K562 (cell line): Measurements from ENCODE around the gene UBE2J2. TPM values are rescaled to one million over a fixed set of nuclear protein-coding genes. Genes with fewer than 3 reads are reported as not detected.

ENCODE experiments used
- ATAC-seq: fragments of 200-7000 bp; cut with Tn5 transposase; 3 replicates; pipeline ENCODE4 v1.9.1; 2020; ENCODE audit warnings: moderate library complexity
- BruUV-seq: library from RNA; stranded (reverse); fragments of 400-500 nt; replicated peaks from 2 replicates; lab custom pipeline; 2021; lab: Mats Ljungman, UMichigan
- CTCF ChIA-PET: fragments of 300-600 bp; formaldehyde crosslinking; extraction: SDS; loops from one replicate; lab custom pipeline; 2021; ENCODE audit warnings: low intra/inter-chr PET ratio; lab: Yijun Ruan, JAX
- POLR2A ChIA-PET: fragments of 300-600, 350-650 bp; sonication (Branson Sonifier 250); formaldehyde crosslinking; extraction: SDS; loops from one replicate; lab custom pipeline; 2021; ENCODE audit warnings: antibody characterized with exemption, inconsistent platforms; lab: Yijun Ruan, JAX
- DNase-seq, 4 experiments: peaks; one replicate each; pipeline versions ENCODE4 v3.0.0 to v3.0.0-alpha.2; 2011 to 2018; ENCODE audit warnings: low spot score in 3 of 4, mixed read lengths in 3 of 4; ENCODE audit errors: extremely low read depth in 1 of 4
- FAIRE-seq: peaks from 2 replicates; lab custom pipeline; 2011; peaks lifted over from hg19 to GRCh38; lab: Jason Lieb, UNC
- H2AFZ ChIP-seq: 2 replicates; pipeline ENCODE4 v1.6.0; 2011; ENCODE audit warnings: low read depth, low read length, control low read depth, inconsistent platforms
- H3K27ac ChIP-seq: fragments of 200-600 bp; 3 replicates; pipeline ENCODE4 v1.8.0; 2011; ENCODE audit warnings: low read depth, mild to moderate bottlenecking, control low read depth, inconsistent platforms, low read length, moderate library complexity, mixed read lengths; ENCODE audit errors: extremely low read depth
- H3K27me3 ChIP-seq, 2 experiments: fragments of 300-600 bp in 1 of 2; 2 replicates in 1 of 2; 3 replicates in 1 of 2; pipeline versions ENCODE4 v1.6.0 to v1.8.0; 2011; ENCODE audit warnings: inconsistent platforms in 2 of 2, low read length in 2 of 2, mild to moderate bottlenecking in 1 of 2, mixed read lengths in 1 of 2, moderate library complexity in 1 of 2; ENCODE audit not compliant: control insufficient read depth in 2 of 2, insufficient read depth in 2 of 2
- H3K36me3 ChIP-seq: fragments of 300-600 bp; 3 replicates; pipeline ENCODE4 v1.8.0; 2011; ENCODE audit warnings: mild to moderate bottlenecking, low read length, inconsistent platforms; ENCODE audit not compliant: control insufficient read depth, insufficient read depth
- H3K4me1 ChIP-seq, 2 experiments: fragments of 200-600 bp in 1 of 2; replicated peaks in 1 of 2; 2 replicates in 1 of 2; 3 replicates in 1 of 2; pipeline versions ENCODE4 v1.5.1 to v1.8.0; 2011; ENCODE audit warnings: inconsistent platforms in 2 of 2, low read length in 2 of 2, mild to moderate bottlenecking in 1 of 2, mixed read lengths in 1 of 2, moderate library complexity in 1 of 2; ENCODE audit not compliant: control insufficient read depth in 2 of 2, insufficient read depth in 2 of 2
- H3K4me2 ChIP-seq: 2 replicates; pipeline ENCODE4 v1.6.1; 2011; ENCODE audit warnings: low read length, control low read depth, inconsistent platforms, mixed read lengths; ENCODE audit not compliant: insufficient read depth
- H3K4me3 ChIP-seq: fragments of 200-600 bp; sonication (generic), shearing (Covaris generic); 2 replicates; pipeline ENCODE4 v1.5.1; 2016; ENCODE audit warnings: control low read depth, inconsistent platforms
- H3K79me2 ChIP-seq: fragments of 200-600 bp; 3 replicates; pipeline ENCODE4 v1.8.0; 2011; ENCODE audit warnings: low read length, inconsistent platforms; ENCODE audit not compliant: control insufficient read depth, insufficient read depth
- H3K9ac ChIP-seq, 2 experiments: 2 replicates each; pipeline versions ENCODE4 v1.6.0 to v1.6.1; 2011; ENCODE audit warnings: low read depth in 2 of 2, low read length in 2 of 2, control low read depth in 1 of 2, inconsistent platforms in 1 of 2, mild to moderate bottlenecking in 1 of 2, mixed read lengths in 1 of 2; ENCODE audit not compliant: insufficient read depth in 1 of 2
- H3K9me1 ChIP-seq: one replicate; pipeline ENCODE4 v1.6.0; 2011; ENCODE audit warnings: inconsistent platforms, mild to moderate bottlenecking, low read length, moderate library complexity; ENCODE audit not compliant: control insufficient read depth, insufficient read depth
- H3K9me3 ChIP-seq: replicated peaks from 2 replicates; pipeline ENCODE4 v1.5.1; 2011; ENCODE audit warnings: low read depth, low read length, inconsistent platforms; ENCODE audit not compliant: control insufficient read depth, insufficient read depth
- H4K20me1 ChIP-seq: replicated peaks from 2 replicates; pipeline ENCODE4 v1.6.1; 2011; ENCODE audit warnings: low read length, inconsistent platforms, mixed read lengths; ENCODE audit not compliant: control insufficient read depth, insufficient read depth
- MECOM ChIP-seq: fragments of 250-450 bp; sonication (Bioruptor Pico); IDR thresholded peaks from 2 replicates; pipeline ENCODE4 v1.8.0; 2022; ENCODE audit warnings: inconsistent platforms
- POLR2AphosphoS2 ChIP-seq: IDR thresholded peaks from 2 replicates; pipeline ENCODE4 v1.6.1; 2012; ENCODE audit warnings: low read length, improper control_type of control experiment
- POLR2G ChIP-seq: fragments of 200-400 bp; formaldehyde crosslinking; IDR thresholded peaks from 2 replicates; pipeline ENCODE4 v1.6.1; 2017; ENCODE audit warnings: low read depth, mild to moderate bottlenecking, antibody characterized with exemption, low read length, moderate library complexity
- SPI1 ChIP-seq: IDR thresholded peaks from 2 replicates; pipeline ENCODE4 v1.6.1; 2011; ENCODE audit warnings: low read depth, low read length, control low read depth, borderline replicate concordance
- ZKSCAN1 ChIP-seq: fragments of 150-350 bp; IDR thresholded peaks from 2 replicates; pipeline ENCODE4 v1.6.1; 2016; ENCODE audit warnings: low read depth, low read length
- WGBS: fragments of 100-300 bp; shearing (Covaris generic); methylation state at CpG from one replicate; pipeline ENCODE4 v1.1.6; 2016; ENCODE audit warnings: low coverage, mixed read lengths; ENCODE audit not compliant: insufficient coverage; ENCODE audit errors: missing lambda C conversion rate; 5-methylcytosine and 5-hydroxymethylcytosine counted together
- in situ Hi-C: fragments of 300-500 bp; cut with MboI; formaldehyde crosslinking; loops from 4 replicates; pipeline ENCODE4 v1.15.0; 2018; ENCODE audit warnings: inconsistent platforms, mixed read lengths
- intact Hi-C: fragments of 100-400 bp; cut with micrococcal nuclease; formaldehyde crosslinking; loops from 2 replicates; pipeline ENCODE4 v1.14.2; 2022
- polyA plus RNA-seq, 8 experiments: library from polyadenylated mRNA; depleted of rRNA in 4 of 8; stranded (reverse) in 5 of 8; unstranded in 3 of 8; fragments of >200 nt; fragmentation: Nextera tagmentation in 2 of 8; fragmentation: Illumina TruSeq in 1 of 8; extraction: Ambion mirVana in 2 of 8; extraction: Trizol in 1 of 8; gene quantifications; 2 replicates each; pipeline versions ENCODE4 v1.2.1 to v1.2.3, GENCODE V29; 2011 to 2014; ENCODE audit warnings: inconsistent platforms in 1 of 8, missing spikeins in 1 of 8
- total RNA-seq, 7 experiments: library from RNA; depleted of rRNA in 6 of 7; stranded (reverse); fragments of >200 nt in 6 of 7; fragmentation: Illumina TruSeq in 2 of 7; extraction: Trizol in 2 of 7; gene quantifications; 2 replicates each; pipeline versions ENCODE4 v1.2.1 to v1.2.3, GENCODE V29; 2011 to 2021; ENCODE audit warnings: low replicate concordance in 1 of 7
- TF ChIP-seq, protein P1 (sequence below): fragments of 150-350 bp; IDR thresholded peaks from 2 replicates; pipeline ENCODE4 v1.6.1; 2014; ENCODE audit warnings: low read depth, mild to moderate bottlenecking, low read length, borderline replicate concordance

The UBE2J2 gene
- total and polyA plus RNA-seq, 9 of the 15 experiments (the other 6 are each of a cell fraction or from before 2014, with no cell fraction given) = 0.93 to 112 (median 75.5) TPM

DNA sequence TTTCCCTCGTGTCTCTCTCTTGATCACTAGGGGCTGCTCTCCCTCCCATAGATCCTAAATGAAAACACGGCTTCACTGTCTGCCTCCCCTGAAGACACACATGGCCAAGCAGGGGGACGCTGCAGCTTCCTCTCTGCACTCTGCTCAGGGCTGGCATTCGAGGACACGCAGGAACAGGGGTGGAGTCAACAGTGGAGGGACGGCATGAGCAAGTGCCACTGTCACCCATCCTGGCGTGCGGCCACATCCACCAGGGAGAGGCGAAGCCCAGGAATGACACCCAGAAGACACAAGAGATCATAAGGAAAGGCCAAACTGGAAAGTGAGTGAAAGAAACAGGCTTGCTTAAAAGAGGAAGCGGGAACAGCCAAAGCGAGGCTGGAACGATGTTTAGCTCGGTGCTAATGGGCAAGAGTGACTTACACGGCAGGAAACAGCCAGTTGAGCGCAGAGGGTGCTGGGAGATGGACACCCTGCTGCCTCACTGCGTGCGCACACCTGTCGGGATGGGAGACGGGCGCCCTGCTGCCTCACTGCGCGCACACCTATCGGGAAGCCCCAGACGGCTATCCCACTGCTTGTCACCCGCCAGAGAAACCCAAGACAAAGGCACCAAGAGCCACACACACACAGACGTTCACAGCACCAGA, 13.6 kb downstream of the UBE2J2 start:
- no TSS peak for BruUV-seq
- peaks cover 94% of the 10 kb centered on the region for H3K36me3 ChIP-seq
- intact Hi-C loops = no loop called here

More for the DNA sequence above, 13.6 kb downstream of the UBE2J2 start:
- in situ Hi-C loops = no loop called here
- WGBS = 92% methylated on average over 26 of the region's 26 CpGs
- Histone ChIP-seq H3K4me3 (no peak overlapping the region), H3K9me3 (no peaks in the 10 kb centered on the region), H3K9me1 (peaks cover 8% of the 10 kb centered on the region), H3K9ac (0 out of 4 replicates have a peak overlapping the region, but pooled peaks of 1 of the 2 experiments have one; percentile 69), H3K4me1 (peaks cover 0 to 33% of the 10 kb centered on the region in 2 experiments; a peak in 2 of 5 replicates), H3K27me3 (no peaks in the 10 kb centered on the region; a peak in 1 of 5 replicates), H4K20me1 (peaks cover 8% of the 10 kb centered on the region; the same call in 1 of the 2 replicates), H3K27ac (no peak overlapping the region), H3K79me2 (peaks cover 17% of the 10 kb centered on the region), H3K4me2 (no peak overlapping the region), H2AFZ (no peak overlapping the region)
- ATAC-seq = no peak
- CTCF ChIA-PET = no interaction called here
- FAIRE-seq = no peak
- POLR2A ChIA-PET = interaction anchor here (0.7 to 1.2 kb wide), 3 partner anchors 8 to 24 kb away, joined by 3 to 5 read pairs (median 4); partner anchors contain the start of gene UBE2J2
- TF ChIP-seq, protein P1, sequence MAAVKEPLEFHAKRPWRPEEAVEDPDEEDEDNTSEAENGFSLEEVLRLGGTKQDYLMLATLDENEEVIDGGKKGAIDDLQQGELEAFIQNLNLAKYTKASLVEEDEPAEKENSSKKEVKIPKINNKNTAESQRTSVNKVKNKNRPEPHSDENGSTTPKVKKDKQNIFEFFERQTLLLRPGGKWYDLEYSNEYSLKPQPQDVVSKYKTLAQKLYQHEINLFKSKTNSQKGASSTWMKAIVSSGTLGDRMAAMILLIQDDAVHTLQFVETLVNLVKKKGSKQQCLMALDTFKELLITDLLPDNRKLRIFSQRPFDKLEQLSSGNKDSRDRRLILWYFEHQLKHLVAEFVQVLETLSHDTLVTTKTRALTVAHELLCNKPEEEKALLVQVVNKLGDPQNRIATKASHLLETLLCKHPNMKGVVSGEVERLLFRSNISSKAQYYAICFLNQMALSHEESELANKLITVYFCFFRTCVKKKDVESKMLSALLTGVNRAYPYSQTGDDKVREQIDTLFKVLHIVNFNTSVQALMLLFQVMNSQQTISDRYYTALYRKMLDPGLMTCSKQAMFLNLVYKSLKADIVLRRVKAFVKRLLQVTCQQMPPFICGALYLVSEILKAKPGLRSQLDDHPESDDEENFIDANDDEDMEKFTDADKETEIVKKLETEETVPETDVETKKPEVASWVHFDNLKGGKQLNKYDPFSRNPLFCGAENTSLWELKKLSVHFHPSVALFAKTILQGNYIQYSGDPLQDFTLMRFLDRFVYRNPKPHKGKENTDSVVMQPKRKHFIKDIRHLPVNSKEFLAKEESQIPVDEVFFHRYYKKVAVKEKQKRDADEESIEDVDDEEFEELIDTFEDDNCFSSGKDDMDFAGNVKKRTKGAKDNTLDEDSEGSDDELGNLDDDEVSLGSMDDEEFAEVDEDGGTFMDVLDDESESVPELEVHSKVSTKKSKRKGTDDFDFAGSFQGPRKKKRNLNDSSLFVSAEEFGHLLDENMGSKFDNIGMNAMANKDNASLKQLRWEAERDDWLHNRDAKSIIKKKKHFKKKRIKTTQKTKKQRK = no peak
- TF ChIP-seq ZKSCAN1 = peak; percentile 93
- TF ChIP-seq SPI1 = 0 out of 2 replicates have a peak, but pooled peaks have one; percentile 14
- peak; percentile 45 for TF ChIP-seq POLR2G
- TF ChIP-seq MECOM (CRISPR knock-in tag) = no peak
- peak; percentile 49; the same call in 1 of the 2 replicates for TF ChIP-seq POLR2AphosphoS2
- DNase-seq = no peak
